HCT116 (cell line): Measurements from ENCODE around the gene C17orf67. TPM values are rescaled to one million over a fixed set of nuclear protein-coding genes. Genes with fewer than 3 reads are reported as not detected.
A peak's percentile ranks its signal among the peaks of the same experiment; 100 is the strongest.
"Not testable (repeated sequence)": the region's sequence is repeated elsewhere in the genome, so short reads cannot be mapped to it uniquely, and the experiment has no call there.

ENCODE experiments used
- ATAC-seq: fragments of 200-7000 bp; cut with Tn5 transposase; 2 replicates; pipeline ENCODE4 v1.9.1; 2020; ENCODE audit warnings: mild to moderate bottlenecking, moderate library complexity
- BruUV-seq: library from RNA; stranded (reverse); fragments of 400-500 nt; replicated peaks from 2 replicates; lab custom pipeline; 2021; lab: Mats Ljungman, UMichigan
- CTCF ChIA-PET: fragments of 300-600 bp; sonication (Branson Sonifier 250); formaldehyde crosslinking; loops from one replicate; lab custom pipeline; 2021; ENCODE audit warnings: antibody characterized with exemption; lab: Charles Lee
- POLR2A ChIA-PET: fragments of 300-600, 350-600 bp; sonication (Branson Sonifier 250); formaldehyde crosslinking; loops from one replicate; lab custom pipeline; 2021; ENCODE audit warnings: antibody characterized with exemption; lab: Charles Lee
- RAD21 ChIA-PET, 2 experiments: fragments of 300-600 bp; sonication (Branson Sonifier 250); formaldehyde crosslinking; loops; one replicate each; lab custom pipeline; 2023; ENCODE audit warnings: low total read pairs in 2 of 2; ENCODE audit not compliant: uncharacterized antibody in 2 of 2, unreplicated experiment in 2 of 2, low non-redundant PET in 1 of 2; lab: Charles Lee
- DNase-seq: peaks from one replicate; pipeline ENCODE4 v3.0.0-alpha.2; 2010; ENCODE audit warnings: low read depth, low spot score
- H2AFZ ChIP-seq: fragments of 200-600 bp; shearing (Covaris generic), sonication (generic); 2 replicates; pipeline ENCODE4 v1.6.1; 2017; ENCODE audit warnings: low read depth, mixed run types, mixed read lengths, antibody characterized with exemption, low read length; ENCODE audit not compliant: poor library complexity, severe bottlenecking
- H3K27ac ChIP-seq: 2 replicates; pipeline ENCODE4 v1.5.1; 2012; ENCODE audit warnings: low read depth, low read length
- H3K27me3 ChIP-seq: fragments of 200-600 bp; sonication (generic); 2 replicates; pipeline ENCODE4 v1.6.1; 2016; ENCODE audit warnings: mixed run types, low read length, mixed read lengths; ENCODE audit not compliant: insufficient read depth
- H3K36me3 ChIP-seq, 2 experiments: fragments of 200-500 bp in 1 of 2; fragments of 200-600 bp in 1 of 2; sonication (Bioruptor generic) in 1 of 2; sonication (generic) in 1 of 2; 2 replicates each; pipeline versions ENCODE4 v1.5.1 to v1.6.1; 2014 to 2016; ENCODE audit warnings: low read length in 2 of 2, inconsistent platforms in 1 of 2, mixed read lengths in 1 of 2, mixed run types in 1 of 2; ENCODE audit not compliant: insufficient read depth in 2 of 2, control insufficient read depth in 1 of 2
- H3K4me1 ChIP-seq, 2 experiments: fragments of 200-600 bp in 1 of 2; sonication (generic) in 1 of 2; 2 replicates each; pipeline versions ENCODE4 v1.5.1 to v1.6.1; 2012 to 2017; ENCODE audit warnings: low read length in 2 of 2, inconsistent platforms in 1 of 2, mild to moderate bottlenecking in 1 of 2, mixed read lengths in 1 of 2, mixed run types in 1 of 2, moderate library complexity in 1 of 2; ENCODE audit not compliant: insufficient read depth in 2 of 2, control insufficient read depth in 1 of 2
- H3K4me2 ChIP-seq: fragments of 200-600 bp; sonication (generic); 2 replicates; pipeline ENCODE4 v1.6.1; 2017; ENCODE audit warnings: mixed run types, low read length, mixed read lengths
- H3K4me3 ChIP-seq, 2 experiments: fragments of 200-600 bp in 1 of 2; sonication (generic) in 1 of 2; replicated peaks in 1 of 2; 2 replicates each; pipeline ENCODE4 v1.5.1; 2011 to 2016; ENCODE audit warnings: low read length in 2 of 2, control low read depth in 1 of 2, low read depth in 1 of 2, mild to moderate bottlenecking in 1 of 2, mixed read lengths in 1 of 2, mixed run types in 1 of 2
- H3K79me2 ChIP-seq: fragments of 200-600 bp; sonication (generic); 2 replicates; pipeline ENCODE4 v1.6.1; 2017; ENCODE audit warnings: mild to moderate bottlenecking, mixed run types, low read length, moderate library complexity, mixed read lengths; ENCODE audit not compliant: insufficient read depth
- H3K9ac ChIP-seq: fragments of 200-600 bp; sonication (generic); 2 replicates; pipeline ENCODE4 v1.6.1; 2016; ENCODE audit warnings: low read length, mixed read lengths
- H3K9me2 ChIP-seq: fragments of 200-600 bp; sonication (generic), shearing (Covaris generic); 2 replicates; pipeline ENCODE4 v1.6.1; 2017; ENCODE audit warnings: mixed run types, mild to moderate bottlenecking, moderate library complexity; ENCODE audit not compliant: insufficient read depth
- H3K9me3 ChIP-seq, 2 experiments: fragments of 200-500 bp in 1 of 2; fragments of 200-600 bp in 1 of 2; sonication (Bioruptor generic) in 1 of 2; sonication (generic) in 1 of 2; 2 replicates each; pipeline ENCODE4 v1.6.1; 2014 to 2017; ENCODE audit warnings: low read length in 2 of 2, mixed read lengths in 2 of 2, inconsistent platforms in 1 of 2, low read depth in 1 of 2, mild to moderate bottlenecking in 1 of 2, mixed run types in 1 of 2, moderate library complexity in 1 of 2; ENCODE audit not compliant: control insufficient read depth in 1 of 2, insufficient read depth in 1 of 2
- H4K20me1 ChIP-seq: fragments of 200-600 bp; sonication (generic), shearing (Covaris generic); 2 replicates; pipeline ENCODE4 v1.6.1; 2017; ENCODE audit warnings: mixed run types, mild to moderate bottlenecking, moderate library complexity; ENCODE audit not compliant: insufficient read depth
- CBX3 ChIP-seq: IDR thresholded peaks from 2 replicates; pipeline ENCODE4 v1.6.1; 2012; ENCODE audit warnings: low read depth
- EGR1 ChIP-seq: IDR thresholded peaks from 2 replicates; pipeline ENCODE4 v1.6.1; 2012; ENCODE audit warnings: low read depth
- ELF1 ChIP-seq: IDR thresholded peaks from 2 replicates; pipeline ENCODE4 v1.6.1; 2012; ENCODE audit warnings: low read depth, borderline replicate concordance
- EZH2 ChIP-seq: fragments of 200-600 bp; sonication (generic); IDR thresholded peaks from 2 replicates; pipeline ENCODE4 v1.6.1; 2017; ENCODE audit warnings: antibody characterized with exemption, mixed run types
- EZH2phosphoT487 ChIP-seq: fragments of 200-600 bp; IDR thresholded peaks from 2 replicates; pipeline ENCODE4 v1.6.1; 2018; ENCODE audit warnings: antibody characterized with exemption, borderline replicate concordance
- FOSL1 ChIP-seq: IDR thresholded peaks from 2 replicates; pipeline ENCODE4 v1.6.1; 2012; ENCODE audit warnings: low read depth
- POLR2A ChIP-seq: IDR thresholded peaks from 2 replicates; pipeline ENCODE4 v1.7.0; 2011; ENCODE audit warnings: borderline replicate concordance; ENCODE audit not compliant: insufficient read depth, insufficient read length; ENCODE audit errors: extremely low read depth
- POLR2AphosphoS5 ChIP-seq: IDR thresholded peaks from 2 replicates; pipeline ENCODE4 v1.6.1; 2011; ENCODE audit warnings: mild to moderate bottlenecking, low read depth, low read length, moderate library complexity
- TCF7L2 ChIP-seq: IDR thresholded peaks from 2 replicates; pipeline ENCODE4 v1.7.0; 2011; ENCODE audit warnings: borderline replicate concordance, inconsistent platforms; ENCODE audit not compliant: insufficient read depth, insufficient read length; ENCODE audit errors: extremely low read depth
- ZFX ChIP-seq: fragments of 450-650 bp; IDR thresholded peaks from 2 replicates; pipeline ENCODE4 v1.6.1; 2017
- intact Hi-C: fragments of 100-400 bp; cut with micrococcal nuclease; formaldehyde crosslinking; loops from 2 replicates; pipeline ENCODE4 v1.10.0; 2022
- total RNA-seq: library from RNA; stranded (reverse); gene quantifications from one replicate; pipeline ENCODE4 v1.2.1, GENCODE V29; 2021; ENCODE audit not compliant: unreplicated experiment
- TF ChIP-seq, protein P1 (sequence below), 3 experiments: fragments of 200-600 bp in 1 of 3; sonication (generic) in 1 of 3; IDR thresholded peaks in 2 of 3; conservative IDR thresholded peaks in 1 of 3; 2 replicates each; pipeline ENCODE4 v1.5.1; 2012 to 2017; ENCODE audit warnings: low read depth in 2 of 3, low read length in 2 of 3, antibody characterized with exemption in 1 of 3, borderline replicate concordance in 1 of 3, control low read depth in 1 of 3, mild to moderate bottlenecking in 1 of 3, mixed read lengths in 1 of 3, mixed run types in 1 of 3, moderate library complexity in 1 of 3; ENCODE audit not compliant: insufficient read depth in 1 of 3
- TF ChIP-seq, protein P2 (sequence below): IDR thresholded peaks from 2 replicates; pipeline ENCODE4 v1.6.1; 2012; ENCODE audit warnings: low read depth
- TF ChIP-seq, protein P3 (sequence below): IDR thresholded peaks from 2 replicates; pipeline ENCODE4 v1.6.1; 2012

The C17orf67 gene
- total RNA-seq, 1 experiment from 2014 or later = 0.84 TPM

DNA sequence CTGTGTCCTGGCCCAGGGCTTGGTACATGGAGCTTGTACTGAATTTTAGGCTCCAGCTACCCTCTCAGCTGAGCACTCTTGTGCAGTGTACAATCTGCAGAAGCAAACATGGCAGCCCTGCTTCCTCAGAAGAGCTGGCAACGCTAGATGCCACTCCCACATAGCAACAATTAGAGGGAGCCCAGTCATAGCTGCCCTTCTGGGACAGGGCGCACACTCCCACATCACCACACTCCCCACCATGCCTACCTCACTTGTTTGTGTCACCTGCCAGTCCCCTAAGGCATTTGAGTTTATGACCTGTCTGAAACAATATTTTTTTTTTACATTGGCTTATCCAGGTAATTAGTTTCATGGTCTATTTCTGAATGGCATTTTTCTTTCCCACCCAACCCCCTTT is 72.3 kb downstream of the C17orf67 start:
- no peaks in the 10 kb centered on the region for H4K20me1 ChIP-seq
- H3K9ac ChIP-seq = no peak overlapping the region
- no peak overlapping the region for H3K4me3 ChIP-seq
- intact Hi-C loops = no loop called here
- H3K27me3 ChIP-seq = peaks cover 8% of the 10 kb centered on the region; the same call in 1 of the 2 replicates
- DNase-seq (no peak), ATAC-seq (0 out of 2 replicates have a peak, but pooled peaks have one; percentile 32)
- H3K79me2 ChIP-seq = no peaks in the 10 kb centered on the region
- TF ChIP-seq, protein P1, sequence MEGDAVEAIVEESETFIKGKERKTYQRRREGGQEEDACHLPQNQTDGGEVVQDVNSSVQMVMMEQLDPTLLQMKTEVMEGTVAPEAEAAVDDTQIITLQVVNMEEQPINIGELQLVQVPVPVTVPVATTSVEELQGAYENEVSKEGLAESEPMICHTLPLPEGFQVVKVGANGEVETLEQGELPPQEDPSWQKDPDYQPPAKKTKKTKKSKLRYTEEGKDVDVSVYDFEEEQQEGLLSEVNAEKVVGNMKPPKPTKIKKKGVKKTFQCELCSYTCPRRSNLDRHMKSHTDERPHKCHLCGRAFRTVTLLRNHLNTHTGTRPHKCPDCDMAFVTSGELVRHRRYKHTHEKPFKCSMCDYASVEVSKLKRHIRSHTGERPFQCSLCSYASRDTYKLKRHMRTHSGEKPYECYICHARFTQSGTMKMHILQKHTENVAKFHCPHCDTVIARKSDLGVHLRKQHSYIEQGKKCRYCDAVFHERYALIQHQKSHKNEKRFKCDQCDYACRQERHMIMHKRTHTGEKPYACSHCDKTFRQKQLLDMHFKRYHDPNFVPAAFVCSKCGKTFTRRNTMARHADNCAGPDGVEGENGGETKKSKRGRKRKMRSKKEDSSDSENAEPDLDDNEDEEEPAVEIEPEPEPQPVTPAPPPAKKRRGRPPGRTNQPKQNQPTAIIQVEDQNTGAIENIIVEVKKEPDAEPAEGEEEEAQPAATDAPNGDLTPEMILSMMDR (IDR thresholded peaks at IDR 0.05 in 2 of 3, conservative IDR thresholded peaks at IDR 0.05 in 1 of 3; ENCODE audit: borderline replicate concordance in 1 of 3, insufficient read depth in 1 of 3, low read depth in 2 of 3, low read length in 2 of 3) = no peak
- TF ChIP-seq, protein P2, sequence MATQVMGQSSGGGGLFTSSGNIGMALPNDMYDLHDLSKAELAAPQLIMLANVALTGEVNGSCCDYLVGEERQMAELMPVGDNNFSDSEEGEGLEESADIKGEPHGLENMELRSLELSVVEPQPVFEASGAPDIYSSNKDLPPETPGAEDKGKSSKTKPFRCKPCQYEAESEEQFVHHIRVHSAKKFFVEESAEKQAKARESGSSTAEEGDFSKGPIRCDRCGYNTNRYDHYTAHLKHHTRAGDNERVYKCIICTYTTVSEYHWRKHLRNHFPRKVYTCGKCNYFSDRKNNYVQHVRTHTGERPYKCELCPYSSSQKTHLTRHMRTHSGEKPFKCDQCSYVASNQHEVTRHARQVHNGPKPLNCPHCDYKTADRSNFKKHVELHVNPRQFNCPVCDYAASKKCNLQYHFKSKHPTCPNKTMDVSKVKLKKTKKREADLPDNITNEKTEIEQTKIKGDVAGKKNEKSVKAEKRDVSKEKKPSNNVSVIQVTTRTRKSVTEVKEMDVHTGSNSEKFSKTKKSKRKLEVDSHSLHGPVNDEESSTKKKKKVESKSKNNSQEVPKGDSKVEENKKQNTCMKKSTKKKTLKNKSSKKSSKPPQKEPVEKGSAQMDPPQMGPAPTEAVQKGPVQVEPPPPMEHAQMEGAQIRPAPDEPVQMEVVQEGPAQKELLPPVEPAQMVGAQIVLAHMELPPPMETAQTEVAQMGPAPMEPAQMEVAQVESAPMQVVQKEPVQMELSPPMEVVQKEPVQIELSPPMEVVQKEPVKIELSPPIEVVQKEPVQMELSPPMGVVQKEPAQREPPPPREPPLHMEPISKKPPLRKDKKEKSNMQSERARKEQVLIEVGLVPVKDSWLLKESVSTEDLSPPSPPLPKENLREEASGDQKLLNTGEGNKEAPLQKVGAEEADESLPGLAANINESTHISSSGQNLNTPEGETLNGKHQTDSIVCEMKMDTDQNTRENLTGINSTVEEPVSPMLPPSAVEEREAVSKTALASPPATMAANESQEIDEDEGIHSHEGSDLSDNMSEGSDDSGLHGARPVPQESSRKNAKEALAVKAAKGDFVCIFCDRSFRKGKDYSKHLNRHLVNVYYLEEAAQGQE = no peak
- TF ChIP-seq EGR1 = no peak
- TF ChIP-seq FOSL1 = no peak
- TF ChIP-seq EZH2phosphoT487 = no peak
- TF ChIP-seq TCF7L2 = no peak
- no peak for TF ChIP-seq POLR2A
- TF ChIP-seq ZFX = no peak
- no peak for TF ChIP-seq POLR2AphosphoS5
- no peak for TF ChIP-seq ELF1
- no peak for TF ChIP-seq EZH2
- no peak for TF ChIP-seq CBX3
- TF ChIP-seq, protein P3, sequence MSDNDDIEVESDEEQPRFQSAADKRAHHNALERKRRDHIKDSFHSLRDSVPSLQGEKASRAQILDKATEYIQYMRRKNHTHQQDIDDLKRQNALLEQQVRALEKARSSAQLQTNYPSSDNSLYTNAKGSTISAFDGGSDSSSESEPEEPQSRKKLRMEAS = no peak
- RAD21 ChIA-PET = no interaction called here
- H3K4me1 ChIP-seq = peaks cover 0 to 5% of the 10 kb centered on the region in 2 experiments; a peak in 2 of 4 replicates
- no peaks in the 10 kb centered on the region; a peak in 1 of 4 replicates for H3K9me3 ChIP-seq
- no peak overlapping the region for H3K27ac ChIP-seq
- POLR2A ChIA-PET = no interaction called here
- BruUV-seq = no TSS peak
- no peak overlapping the region for H2AFZ ChIP-seq
- no peaks in the 10 kb centered on the region for H3K9me2 ChIP-seq
- H3K36me3 ChIP-seq = no peaks in the 10 kb centered on the region
- H3K4me2 ChIP-seq = no peak overlapping the region
- CTCF ChIA-PET = no interaction called here

DNA sequence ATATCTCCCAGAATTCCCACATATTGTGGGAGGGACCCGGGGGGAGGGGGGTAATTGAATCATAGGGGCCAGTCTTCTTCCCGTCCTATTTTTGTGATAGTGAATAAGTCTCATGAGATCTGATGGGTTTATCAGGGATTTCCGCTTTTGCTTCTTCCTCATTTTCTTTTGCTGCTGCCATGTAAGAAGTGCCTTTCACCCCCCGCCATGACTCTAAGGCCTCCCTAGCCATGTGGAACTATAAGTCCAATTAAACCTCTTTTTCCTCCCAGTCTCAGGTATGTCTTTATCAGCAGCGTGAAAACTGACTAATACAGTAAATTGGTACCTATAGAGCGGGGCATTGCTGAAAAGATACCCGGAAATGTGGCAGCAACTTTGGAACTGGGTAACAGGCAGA is 76.1 kb downstream of the C17orf67 start:
- BruUV-seq = not testable (repeated sequence)

More for the DNA sequence above, 76.1 kb downstream of the C17orf67 start:
- H3K27me3 ChIP-seq, CTCF ChIA-PET, H3K27ac ChIP-seq, H3K4me3 ChIP-seq, H3K79me2 ChIP-seq, RAD21 ChIA-PET, H3K4me2 ChIP-seq, ATAC-seq, POLR2A ChIA-PET, H3K9me3 ChIP-seq, H3K9ac ChIP-seq, H3K36me3 ChIP-seq, H3K9me2 ChIP-seq, H2AFZ ChIP-seq, H4K20me1 ChIP-seq, DNase-seq, intact Hi-C loops: not testable (repeated sequence)
- H3K4me1 ChIP-seq = peaks cover 9 to 12% of the 10 kb centered on the region in 2 experiments
